ENCODE results near the gene ID3.

GRCh38 chr1:23593556-23594148, 34.4 kb upstream of the ID3 start:
- TF ChIP-seq, protein P1, sequence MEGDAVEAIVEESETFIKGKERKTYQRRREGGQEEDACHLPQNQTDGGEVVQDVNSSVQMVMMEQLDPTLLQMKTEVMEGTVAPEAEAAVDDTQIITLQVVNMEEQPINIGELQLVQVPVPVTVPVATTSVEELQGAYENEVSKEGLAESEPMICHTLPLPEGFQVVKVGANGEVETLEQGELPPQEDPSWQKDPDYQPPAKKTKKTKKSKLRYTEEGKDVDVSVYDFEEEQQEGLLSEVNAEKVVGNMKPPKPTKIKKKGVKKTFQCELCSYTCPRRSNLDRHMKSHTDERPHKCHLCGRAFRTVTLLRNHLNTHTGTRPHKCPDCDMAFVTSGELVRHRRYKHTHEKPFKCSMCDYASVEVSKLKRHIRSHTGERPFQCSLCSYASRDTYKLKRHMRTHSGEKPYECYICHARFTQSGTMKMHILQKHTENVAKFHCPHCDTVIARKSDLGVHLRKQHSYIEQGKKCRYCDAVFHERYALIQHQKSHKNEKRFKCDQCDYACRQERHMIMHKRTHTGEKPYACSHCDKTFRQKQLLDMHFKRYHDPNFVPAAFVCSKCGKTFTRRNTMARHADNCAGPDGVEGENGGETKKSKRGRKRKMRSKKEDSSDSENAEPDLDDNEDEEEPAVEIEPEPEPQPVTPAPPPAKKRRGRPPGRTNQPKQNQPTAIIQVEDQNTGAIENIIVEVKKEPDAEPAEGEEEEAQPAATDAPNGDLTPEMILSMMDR (IDR thresholded peaks at IDR 0.05; ENCODE audit: low read length): no peak
- no peak for TF ChIP-seq EZH2 (IDR thresholded peaks at IDR 0.05; ENCODE audit: borderline replicate concordance, low read length)
